ENCODE results near the gene SYK.

The SYK gene

DNA sequence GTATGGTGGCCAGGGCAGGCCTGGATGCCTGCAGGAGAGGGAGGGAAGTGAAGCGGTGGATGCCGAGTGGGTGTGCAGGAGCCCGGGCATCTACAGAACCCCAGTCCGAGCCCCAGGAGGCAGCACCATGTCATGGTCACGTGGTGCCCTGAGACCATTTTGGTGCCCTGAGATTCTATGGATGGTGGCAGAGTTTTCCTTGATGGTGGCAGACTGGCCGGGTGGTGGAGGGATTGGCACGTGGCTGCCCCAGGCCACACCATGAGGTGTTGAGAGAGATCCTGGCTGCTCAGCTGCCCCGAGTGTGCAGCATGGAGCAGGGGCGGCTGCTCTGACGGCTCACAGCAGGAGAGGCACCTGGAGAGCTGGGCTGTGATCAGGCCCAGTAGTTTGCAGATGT, 52.3 kb downstream of the SYK start:
- in situ Hi-C loops (cut with HindIII; ENCODE audit: low sequenced_read_pairs) = no loop called here

DNA sequence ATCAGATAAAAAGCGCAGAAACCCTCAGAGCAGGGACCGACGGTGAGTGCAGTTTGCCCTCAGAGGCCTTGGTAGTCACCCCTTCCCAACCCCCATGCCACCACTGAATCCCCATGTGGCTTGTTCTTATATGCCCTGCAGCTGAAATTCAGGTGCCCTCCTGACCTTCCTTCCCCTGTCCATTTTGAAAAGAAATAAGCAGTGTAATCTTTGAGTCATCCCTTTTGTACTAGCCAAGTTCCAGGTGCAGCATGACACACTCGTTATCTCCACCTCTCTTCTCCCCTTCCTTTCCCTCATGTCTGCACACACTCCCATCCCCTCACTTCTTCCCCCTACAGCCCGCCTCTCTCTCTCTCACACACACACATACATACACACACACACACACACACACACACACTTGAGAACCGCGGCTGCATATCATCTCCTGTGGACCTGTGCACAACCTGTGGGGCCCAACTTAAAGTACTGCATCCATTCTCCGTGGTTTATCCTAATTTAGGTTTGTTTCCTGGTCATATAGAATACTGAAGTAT, 53.1 kb downstream of the SYK start:
- H3K4me3 ChIP-seq (ENCODE audit: low read depth, low read length) = no peak overlapping the region
- in situ Hi-C loops (cut with HindIII; ENCODE audit: low sequenced_read_pairs) = no loop called here
- DNase-seq (ENCODE audit: low read depth) = no peak
- no peak for TF ChIP-seq CTCF (IDR thresholded peaks at IDR 0.05; ENCODE audit: low read depth, low read length, missing control alignments)

More for the DNA sequence above, 52.3 kb downstream of the SYK start:
- no peak for DNase-seq (ENCODE audit: low read depth)
- no peak for TF ChIP-seq CTCF (IDR thresholded peaks at IDR 0.05; ENCODE audit: low read depth, low read length, missing control alignments)
- no peak overlapping the region for H3K4me3 ChIP-seq (ENCODE audit: low read depth, low read length)

GRCh38 chr9:90855208-90855902, 53.7 kb downstream of the SYK start:
- DNase-seq (ENCODE audit: low read depth) = no peak
- H3K4me3 ChIP-seq (ENCODE audit: low read depth, low read length) = no peak overlapping the region
- TF ChIP-seq CTCF (IDR thresholded peaks at IDR 0.05; ENCODE audit: low read depth, low read length, missing control alignments) = no peak
- in situ Hi-C loops (cut with HindIII; ENCODE audit: low sequenced_read_pairs) = no loop called here

DNA sequence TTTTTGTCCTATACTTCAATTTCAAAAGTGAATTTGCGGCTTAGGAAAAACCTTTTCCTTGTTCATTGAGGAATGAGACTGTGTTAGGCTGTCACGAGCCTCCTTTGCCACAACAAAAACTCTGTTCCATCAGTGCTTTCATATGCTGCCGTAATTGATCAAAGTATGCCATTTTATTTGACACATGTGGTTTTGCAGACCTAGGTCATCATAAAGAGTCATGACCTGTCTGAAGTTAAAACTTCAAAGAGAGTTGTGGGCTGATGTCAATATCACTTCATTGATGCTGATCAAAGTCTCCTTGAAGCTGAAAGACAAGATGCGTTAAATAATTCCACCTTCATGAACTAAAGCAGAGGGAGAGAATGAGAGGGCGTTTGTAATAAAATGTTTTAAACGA, 55.5 kb downstream of the SYK start:
- in situ Hi-C loops (cut with HindIII; ENCODE audit: low sequenced_read_pairs) = no loop called here
- no peak for TF ChIP-seq CTCF (IDR thresholded peaks at IDR 0.05; ENCODE audit: low read depth, low read length, missing control alignments)
- DNase-seq (ENCODE audit: low read depth) = no peak
- no peak overlapping the region for H3K4me3 ChIP-seq (ENCODE audit: low read depth, low read length)

DNA sequence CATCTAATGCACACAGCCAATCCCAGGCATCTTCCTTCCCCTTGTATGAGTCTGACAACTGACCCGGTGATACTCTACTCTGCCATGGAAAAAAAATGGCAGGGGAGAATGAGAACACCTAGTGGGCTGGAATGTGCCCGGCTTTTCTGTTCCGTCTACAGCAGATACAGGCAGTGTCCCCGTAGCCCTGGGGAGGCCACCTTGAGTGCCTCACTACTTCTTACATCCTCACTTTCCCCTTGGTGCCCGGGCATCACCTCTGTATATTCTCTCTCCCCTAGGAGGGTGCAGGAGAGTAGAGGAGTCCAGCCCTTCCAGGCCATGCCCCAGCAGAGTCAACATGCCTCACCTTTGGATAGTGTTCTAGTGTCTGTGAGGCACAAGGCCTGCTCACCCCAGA, 56.2 kb downstream of the SYK start:
- no peak overlapping the region for H3K4me3 ChIP-seq (ENCODE audit: low read depth, low read length)
- TF ChIP-seq CTCF (IDR thresholded peaks at IDR 0.05; ENCODE audit: low read depth, low read length, missing control alignments) = no peak
- in situ Hi-C loops (cut with HindIII; ENCODE audit: low sequenced_read_pairs) = no loop called here
- no peak for DNase-seq (ENCODE audit: low read depth)

DNA sequence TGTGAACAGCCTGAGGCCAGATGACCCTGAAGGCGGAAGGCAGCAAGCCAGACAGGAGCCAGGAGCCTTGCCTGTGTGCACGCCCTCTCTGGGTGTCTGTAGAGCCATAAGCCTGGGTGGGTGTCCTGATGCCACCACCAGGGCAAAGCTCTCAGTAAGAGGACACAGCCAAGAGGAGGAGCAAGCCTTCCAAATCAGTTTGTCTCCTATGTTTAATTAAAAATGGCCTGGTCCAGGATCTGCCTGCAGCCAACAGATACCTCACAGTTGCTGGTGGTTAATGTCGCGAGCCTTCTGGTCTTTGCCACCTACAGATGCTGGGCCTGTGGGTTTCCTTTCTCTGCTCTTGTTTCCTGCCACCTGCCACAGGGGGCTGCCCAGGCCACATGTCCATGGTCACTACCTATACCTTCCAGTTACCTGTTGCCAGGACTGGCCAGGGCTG, 56.9 kb downstream of the SYK start:
- in situ Hi-C loops (cut with HindIII; ENCODE audit: low sequenced_read_pairs) = no loop called here
- H3K4me3 ChIP-seq (ENCODE audit: low read depth, low read length) = no peak overlapping the region
- TF ChIP-seq CTCF (IDR thresholded peaks at IDR 0.05; ENCODE audit: low read depth, low read length, missing control alignments) = no peak
- DNase-seq (ENCODE audit: low read depth) = no peak
